Measurements from ENCODE around the gene ZNF394.

Gene ZNF394

GRCh38 chr7:99452541-99452940, 47.5 kb downstream of the ZNF394 start:
- no peak for DNase-seq (ENCODE audit: low read depth)
- TF ChIP-seq CTCF (IDR thresholded peaks at IDR 0.05; ENCODE audit: low read depth, low read length, missing control alignments) = no peak
- no peak overlapping the region for H3K4me3 ChIP-seq (ENCODE audit: low read depth, low read length)

GRCh38 chr7:99451936-99452335, 48.1 kb downstream of the ZNF394 start:
- TF ChIP-seq CTCF (IDR thresholded peaks at IDR 0.05; ENCODE audit: low read depth, low read length, missing control alignments) = no peak
- H3K4me3 ChIP-seq (ENCODE audit: low read depth, low read length) = no peak overlapping the region
- no peak for DNase-seq (ENCODE audit: low read depth)

GRCh38 chr7:99449326-99449725, 50.8 kb downstream of the ZNF394 start:
- no peak for TF ChIP-seq CTCF (IDR thresholded peaks at IDR 0.05; ENCODE audit: low read depth, low read length, missing control alignments)
- no peak overlapping the region for H3K4me3 ChIP-seq (ENCODE audit: low read depth, low read length)
- DNase-seq (ENCODE audit: low read depth) = no peak

- no peak overlapping the region for H3K4me3 ChIP-seq (ENCODE audit: low read depth, low read length)
- DNase-seq (ENCODE audit: low read depth) = no peak
- TF ChIP-seq CTCF (IDR thresholded peaks at IDR 0.05; ENCODE audit: low read depth, low read length, missing control alignments) = no peak
These were observed 51.2 kb downstream of the ZNF394 start for GRCh38 chr7:99448855-99449254.

- TF ChIP-seq CTCF (IDR thresholded peaks at IDR 0.05; ENCODE audit: low read depth, low read length, missing control alignments) = no peak
- no peak for DNase-seq (ENCODE audit: low read depth)
- H3K4me3 ChIP-seq (ENCODE audit: low read depth, low read length) = no peak overlapping the region
These were observed 52.1 kb downstream of the ZNF394 start for GRCh38 chr7:99447943-99448342.

GRCh38 chr7:99446096-99446495, 54.0 kb downstream of the ZNF394 start:
- no peak overlapping the region for H3K4me3 ChIP-seq (ENCODE audit: low read depth, low read length)

More at GRCh38 chr7:99446096-99446495, 54.0 kb downstream of the ZNF394 start:
- no peak for DNase-seq (ENCODE audit: low read depth)
- TF ChIP-seq CTCF (IDR thresholded peaks at IDR 0.05; ENCODE audit: low read depth, low read length, missing control alignments) = no peak
